GM13976 (cell line): ENCODE measurements around the gene E4F1.

Experiments used
- DNase-seq: peaks from one replicate; pipeline ENCODE4 v3.0.0; 2012; ENCODE audit warnings: low spot score
- in situ Hi-C: fragments of 300-500 bp; cut with MboI; formaldehyde crosslinking; loops from one replicate; pipeline ENCODE4 v1.12.0; 2022; ENCODE audit warnings: low sequenced_read_pairs, mixed read lengths, inconsistent platforms; ENCODE audit not compliant: unreplicated experiment
- TF ChIP-seq, protein P1 (sequence below): IDR thresholded peaks from 2 replicates; pipeline ENCODE4 v1.5.1; 2012; ENCODE audit warnings: borderline replicate concordance, mild to moderate bottlenecking; ENCODE audit not compliant: insufficient read depth; ENCODE audit errors: extremely low read depth, missing control alignments, control extremely low read depth

E4F1 gene

DNA sequence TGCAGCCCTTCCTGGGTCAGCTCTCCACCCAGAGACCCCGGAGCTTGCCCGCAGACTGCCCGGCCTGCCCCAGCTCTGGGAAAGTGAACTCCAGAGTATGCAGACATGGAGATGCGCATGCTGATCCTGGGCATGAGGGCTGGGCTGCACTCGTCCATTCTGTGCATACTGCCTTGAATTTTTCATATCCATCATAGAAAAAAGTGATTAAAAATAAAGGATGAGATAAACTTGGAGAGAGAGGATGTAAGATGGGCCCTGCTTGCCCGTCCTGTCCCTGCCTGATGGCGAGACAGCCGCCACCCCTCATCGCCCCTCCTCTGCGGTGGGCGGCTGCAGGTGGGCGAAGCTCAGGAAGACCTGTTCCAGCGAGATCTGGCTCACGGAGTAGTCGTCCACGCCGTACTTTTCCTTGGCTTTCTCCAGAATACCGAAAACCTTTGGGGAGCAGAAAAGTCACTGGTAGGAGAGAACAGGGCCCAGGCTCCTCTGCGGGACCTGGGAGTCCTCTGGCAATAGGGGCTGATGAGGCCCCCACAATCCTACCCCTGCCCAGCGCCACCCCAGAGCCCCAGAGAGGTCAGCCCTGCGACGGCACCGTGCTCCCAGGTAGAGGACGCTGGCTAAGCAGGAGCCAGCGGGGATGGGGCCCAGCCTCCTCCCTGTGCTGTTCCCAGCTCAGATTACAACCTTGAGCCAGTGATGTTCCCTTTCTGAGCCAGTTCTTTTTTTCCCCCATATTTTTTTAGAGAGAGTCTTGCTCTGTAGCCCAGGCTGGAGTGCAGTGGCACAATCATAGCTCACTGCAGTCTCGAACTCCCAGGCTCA is 53.2 kb downstream of the E4F1 start:
- DNase-seq = no peak
- in situ Hi-C loops = no loop called here
- TF ChIP-seq, protein P1, sequence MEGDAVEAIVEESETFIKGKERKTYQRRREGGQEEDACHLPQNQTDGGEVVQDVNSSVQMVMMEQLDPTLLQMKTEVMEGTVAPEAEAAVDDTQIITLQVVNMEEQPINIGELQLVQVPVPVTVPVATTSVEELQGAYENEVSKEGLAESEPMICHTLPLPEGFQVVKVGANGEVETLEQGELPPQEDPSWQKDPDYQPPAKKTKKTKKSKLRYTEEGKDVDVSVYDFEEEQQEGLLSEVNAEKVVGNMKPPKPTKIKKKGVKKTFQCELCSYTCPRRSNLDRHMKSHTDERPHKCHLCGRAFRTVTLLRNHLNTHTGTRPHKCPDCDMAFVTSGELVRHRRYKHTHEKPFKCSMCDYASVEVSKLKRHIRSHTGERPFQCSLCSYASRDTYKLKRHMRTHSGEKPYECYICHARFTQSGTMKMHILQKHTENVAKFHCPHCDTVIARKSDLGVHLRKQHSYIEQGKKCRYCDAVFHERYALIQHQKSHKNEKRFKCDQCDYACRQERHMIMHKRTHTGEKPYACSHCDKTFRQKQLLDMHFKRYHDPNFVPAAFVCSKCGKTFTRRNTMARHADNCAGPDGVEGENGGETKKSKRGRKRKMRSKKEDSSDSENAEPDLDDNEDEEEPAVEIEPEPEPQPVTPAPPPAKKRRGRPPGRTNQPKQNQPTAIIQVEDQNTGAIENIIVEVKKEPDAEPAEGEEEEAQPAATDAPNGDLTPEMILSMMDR = no peak

DNA sequence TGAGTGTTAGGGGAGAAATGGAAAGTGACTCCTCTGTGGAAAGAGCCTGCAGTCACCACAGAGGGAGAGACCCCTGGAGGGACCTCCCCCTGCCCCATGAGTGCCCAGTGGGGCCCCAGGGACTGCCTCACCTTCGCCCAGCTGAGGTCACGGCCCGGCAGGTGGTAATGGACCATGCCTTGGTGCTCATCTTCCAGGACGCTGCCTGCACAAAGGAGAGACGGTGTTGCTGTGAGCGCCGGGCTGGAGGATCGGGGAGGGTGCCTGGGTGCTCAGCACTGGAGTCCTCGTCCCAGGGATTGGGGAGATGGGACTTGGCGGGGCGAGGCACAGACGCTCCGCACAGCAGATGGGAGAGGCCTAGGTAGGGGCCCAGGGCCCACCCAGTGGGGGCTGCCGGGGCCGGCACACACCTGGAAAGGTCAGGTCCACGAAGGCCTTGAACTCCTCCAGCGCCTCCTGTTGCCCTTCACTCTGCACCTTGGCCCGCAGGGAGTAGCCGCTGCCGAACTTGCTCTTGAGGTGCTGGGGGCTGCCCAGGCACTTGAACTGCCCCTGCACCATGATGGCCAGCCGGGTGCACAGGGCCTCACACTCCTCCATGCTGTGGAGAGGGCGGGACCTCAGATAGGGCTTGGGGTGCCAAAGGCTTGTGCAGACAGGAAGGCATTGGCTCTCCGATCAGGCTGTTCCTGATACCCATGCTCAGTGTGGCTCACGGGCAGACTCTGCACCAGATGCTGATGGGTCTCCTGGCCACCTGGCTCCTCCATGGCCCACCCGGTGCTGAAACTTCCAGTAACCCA is 54.3 kb downstream of the E4F1 start:
- no peak for DNase-seq
- TF ChIP-seq, protein P1 = no peak
- in situ Hi-C loops = no loop called here

DNA sequence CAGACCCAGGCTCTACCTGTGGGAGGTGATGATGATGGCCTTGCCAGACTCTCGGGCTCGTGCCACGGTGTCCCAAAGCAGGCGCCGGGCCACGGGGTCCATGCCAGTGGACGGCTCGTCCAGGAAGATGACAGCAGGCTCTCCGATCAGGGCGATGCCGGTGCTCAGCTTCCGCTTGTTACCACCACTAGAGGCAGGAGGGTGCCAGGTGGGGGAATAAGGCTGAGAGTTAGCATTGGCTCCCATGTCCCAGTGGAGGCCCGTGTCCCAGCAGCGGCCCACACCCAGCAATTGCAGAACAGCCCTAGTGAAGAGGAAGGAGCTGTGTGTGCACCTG is 54.8 kb downstream of the E4F1 start:
- in situ Hi-C loops = no loop called here
- TF ChIP-seq, protein P1 = no peak
- DNase-seq = no peak

DNA sequence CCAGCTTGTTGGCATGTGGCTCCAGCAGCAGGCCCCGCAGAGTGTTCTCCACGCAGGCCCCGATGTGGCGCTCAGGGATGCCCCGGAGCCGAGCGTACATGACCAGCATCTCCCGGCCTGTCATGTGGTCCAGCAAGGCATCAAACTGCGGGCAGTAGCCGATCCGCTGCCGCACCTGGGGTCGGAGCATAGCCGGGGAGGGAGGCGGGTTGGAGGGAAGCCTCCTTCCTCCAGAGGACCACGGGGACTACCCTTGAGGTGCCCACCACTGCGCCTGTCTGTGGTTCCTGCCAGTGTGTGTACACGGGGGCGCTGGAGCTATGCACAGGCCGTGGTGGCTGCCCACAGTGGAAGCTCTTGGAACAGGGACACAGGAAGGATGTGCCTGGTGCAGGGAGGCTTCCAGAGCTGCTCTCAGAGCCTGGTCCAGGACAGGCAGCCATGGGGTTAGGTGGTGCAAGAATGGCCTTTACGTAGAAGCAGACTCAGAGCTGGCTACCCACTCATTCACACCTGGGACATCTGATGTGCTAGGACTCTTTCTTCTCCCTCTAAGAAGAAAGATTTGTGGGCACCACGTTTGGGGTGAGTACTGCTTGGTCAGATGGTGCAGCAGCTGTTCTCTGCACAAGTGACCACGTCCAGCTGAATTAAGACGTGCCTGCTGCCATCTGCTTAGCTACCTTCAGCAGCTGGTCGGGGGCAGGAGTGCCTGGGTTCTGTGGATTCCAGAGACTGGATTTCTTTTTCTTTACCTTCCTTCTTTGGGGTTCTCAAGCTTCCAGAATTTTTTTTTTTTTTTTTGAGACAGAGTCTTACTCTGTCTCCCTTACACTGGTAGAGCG is 55.8 kb downstream of the E4F1 start:
- TF ChIP-seq, protein P1 = no peak
- in situ Hi-C loops = no loop called here

DNA sequence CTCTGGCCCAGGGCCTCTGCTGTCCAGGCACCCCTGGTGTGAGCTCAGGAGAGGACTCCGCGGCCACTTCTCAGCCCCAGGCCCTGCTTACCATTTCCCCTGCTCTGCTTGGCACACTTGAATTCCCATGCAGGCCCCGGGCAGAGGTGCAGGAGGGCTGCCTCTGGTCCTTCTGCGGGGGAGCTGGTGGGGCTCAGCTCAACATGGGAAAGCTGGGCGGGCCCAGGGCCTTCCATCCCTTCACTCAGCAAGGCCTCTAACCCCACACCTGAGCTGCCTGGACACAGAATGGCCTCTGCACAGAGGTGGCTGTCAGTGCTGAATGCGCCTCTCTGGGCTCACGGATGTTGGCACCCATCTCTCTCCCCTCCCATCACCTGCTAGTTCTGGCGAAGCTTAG is 57.1 kb downstream of the E4F1 start:
- TF ChIP-seq, protein P1 = no peak
- no peak for DNase-seq
- in situ Hi-C loops = no loop called here

More for the DNA sequence above, 55.8 kb downstream of the E4F1 start:
- DNase-seq = no peak

DNA sequence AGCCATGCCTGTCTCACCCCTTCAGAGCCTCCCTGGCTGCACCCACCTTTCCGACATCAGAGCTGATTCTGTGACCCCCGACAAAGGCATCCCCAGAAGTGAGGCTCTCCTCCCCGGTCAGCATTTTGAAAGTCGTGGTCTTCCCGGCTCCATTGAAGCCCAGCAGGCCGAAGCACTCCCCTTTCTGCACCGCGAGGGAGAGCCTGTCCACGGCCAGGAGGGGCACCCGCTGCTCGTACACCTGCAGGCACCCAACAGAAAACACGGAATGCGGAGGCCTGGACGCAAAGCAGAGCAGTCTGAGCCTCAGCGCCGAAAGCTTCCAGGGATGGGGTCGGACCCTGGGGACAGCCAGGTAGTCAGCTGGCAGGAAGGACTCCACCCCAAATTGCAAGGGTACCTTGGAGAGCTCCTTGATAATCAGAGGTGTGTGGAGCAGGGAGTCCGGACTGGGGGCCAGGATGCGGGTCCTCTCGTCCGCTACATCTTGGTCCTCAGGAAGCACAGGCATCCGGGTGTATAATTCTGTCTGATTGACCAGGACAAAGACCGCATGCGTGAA is 57.7 kb downstream of the E4F1 start:
- in situ Hi-C loops = no loop called here
- DNase-seq = no peak
- TF ChIP-seq, protein P1 = no peak
